GM12873 (cell line): ENCODE data around the gene FAF1.

Source experiments
- CTCF ChIP-seq: IDR thresholded peaks from 2 replicates; pipeline ENCODE4 v1.5.1; 2012; ENCODE audit warnings: low read depth, mild to moderate bottlenecking, moderate library complexity, low read length, control low read depth; ENCODE audit not compliant: insufficient read depth; ENCODE audit errors: missing control alignments

The FAF1 gene

DNA sequence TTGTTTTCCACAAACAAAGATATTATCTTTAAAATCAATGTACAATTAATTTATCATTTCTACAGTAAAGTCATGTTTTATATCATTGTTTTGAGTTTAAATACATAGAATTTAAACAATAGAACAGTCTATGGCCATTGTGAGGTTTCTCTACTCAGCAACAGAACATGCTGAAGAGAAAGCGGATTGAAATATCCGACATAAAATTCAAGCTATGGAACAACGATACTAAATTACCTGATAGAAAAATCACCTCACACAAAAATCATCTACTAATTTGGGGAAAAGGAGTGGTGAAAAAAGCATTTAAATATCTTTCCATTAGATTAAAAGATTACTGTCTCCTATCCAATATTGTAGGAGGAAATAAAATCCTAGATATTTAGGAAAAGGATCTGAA lies 22.5 kb upstream of the FAF1 start:
- no peak for TF ChIP-seq CTCF

- TF ChIP-seq CTCF, result no peak
Observed at GRCh38 chr1:50981741-50982140, 21.7 kb upstream of the FAF1 start.

GRCh38 chr1:50980505-50980904 lies 20.4 kb upstream of the FAF1 start:
- TF ChIP-seq CTCF, result no peak

DNA sequence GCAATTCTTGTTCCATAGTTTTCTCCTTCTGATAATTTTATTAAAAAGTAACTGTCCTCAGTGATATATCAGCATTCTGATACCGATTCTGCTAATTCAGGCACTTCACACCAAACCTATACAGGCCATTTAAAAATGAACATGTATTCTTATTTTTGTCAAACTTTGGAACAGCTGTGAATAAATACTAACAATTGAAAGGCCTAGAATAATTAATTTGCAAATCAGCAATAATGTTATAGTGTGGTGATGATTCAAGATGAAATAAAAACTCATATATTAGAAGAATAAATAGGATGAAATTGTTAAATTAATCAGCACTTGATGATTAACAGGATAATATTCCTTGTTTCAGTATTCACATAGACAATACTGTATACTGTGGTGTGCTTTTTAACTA lies 19.9 kb upstream of the FAF1 start:
- no peak for TF ChIP-seq CTCF

GRCh38 chr1:50978852-50979781 lies 19.1 kb upstream of the FAF1 start:
- TF ChIP-seq CTCF, result no peak

DNA sequence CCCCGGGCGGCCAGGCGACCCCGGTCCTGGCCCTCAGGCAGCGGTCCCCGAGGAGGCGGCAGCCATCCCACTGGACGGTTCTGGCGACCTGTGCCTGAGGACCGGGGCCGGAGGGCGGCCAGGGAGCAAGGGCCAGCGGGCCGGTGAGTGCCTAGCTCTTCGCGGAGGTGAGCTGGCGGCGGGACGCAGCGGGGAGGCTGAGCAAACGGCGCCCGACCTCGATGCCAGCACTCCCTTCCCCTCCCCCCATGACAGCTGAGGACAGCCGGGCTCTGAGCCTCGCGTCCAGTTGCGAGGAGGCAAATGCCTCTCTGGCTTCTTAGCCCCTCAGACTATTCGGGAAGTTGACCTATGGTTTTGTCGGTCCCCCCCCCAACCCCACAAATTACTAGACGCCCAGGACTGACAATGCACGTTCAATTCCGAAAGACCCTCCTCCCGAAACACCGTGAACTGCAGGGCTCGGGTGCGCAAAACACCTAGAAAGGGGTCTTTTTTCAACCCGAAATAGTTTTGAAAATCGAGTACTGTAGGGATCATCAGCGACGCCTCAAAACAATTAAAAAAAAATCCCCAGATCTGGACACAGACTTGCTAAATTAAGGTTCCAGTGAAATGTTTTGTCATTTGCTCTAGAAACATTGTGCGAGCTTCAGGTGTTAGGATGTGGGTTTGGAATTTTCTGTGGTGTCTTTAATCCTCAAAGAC lies 18.2 kb upstream of the FAF1 start:
- no peak for TF ChIP-seq CTCF

- no peak for TF ChIP-seq CTCF
Observed at GRCh38 chr1:50977575-50978143, 17.6 kb upstream of the FAF1 start.
